GM21737 (cell line): Measurements from ENCODE around the gene IDH2.

Source experiments
- ATAC-seq: cut with Tn5 transposase; IDR thresholded peaks from one replicate; pipeline ENCODE4 v1.9.1; 2021; ENCODE audit warnings: mild to moderate bottlenecking, moderate library complexity; ENCODE audit not compliant: unreplicated experiment

IDH2 gene

DNA sequence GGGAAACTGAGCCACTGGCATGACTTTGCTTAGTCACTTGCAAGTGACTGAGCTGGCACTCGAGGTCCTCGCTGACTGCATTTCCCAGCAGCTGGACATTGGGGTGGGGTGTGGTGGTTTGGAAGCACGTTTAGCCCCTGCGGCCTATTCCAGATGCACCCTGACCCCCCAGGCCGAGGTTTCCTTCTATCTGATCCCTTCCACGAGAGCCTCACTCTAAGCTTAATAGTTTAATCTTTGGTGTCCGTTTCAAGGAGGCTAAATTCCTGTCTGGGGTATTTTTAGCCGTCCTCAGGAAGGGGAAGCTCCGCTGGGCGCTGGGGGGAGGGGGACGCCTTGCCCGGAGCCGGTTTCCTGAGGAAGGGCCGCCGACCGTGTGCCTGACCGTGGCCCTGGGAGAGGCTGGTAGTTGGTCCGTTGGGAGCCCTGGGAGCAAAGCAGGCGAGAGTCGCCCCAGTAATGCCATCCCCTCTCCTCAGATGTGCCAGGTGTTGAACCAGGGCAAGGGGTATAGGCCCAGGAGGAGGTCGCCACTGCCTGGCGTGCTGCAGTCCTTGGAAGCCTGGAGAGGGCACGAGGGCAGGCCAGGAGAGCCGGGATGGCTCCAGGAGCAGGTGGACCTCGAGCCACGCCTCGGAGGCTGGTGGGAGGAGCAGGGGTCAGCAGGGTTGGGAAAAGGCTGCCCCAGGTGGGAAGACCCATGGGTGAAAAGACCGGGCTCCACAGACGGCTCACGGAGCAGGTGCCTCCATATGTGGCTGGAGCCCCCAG is 37.2 kb downstream of the IDH2 start:
- ATAC-seq = no peak

DNA sequence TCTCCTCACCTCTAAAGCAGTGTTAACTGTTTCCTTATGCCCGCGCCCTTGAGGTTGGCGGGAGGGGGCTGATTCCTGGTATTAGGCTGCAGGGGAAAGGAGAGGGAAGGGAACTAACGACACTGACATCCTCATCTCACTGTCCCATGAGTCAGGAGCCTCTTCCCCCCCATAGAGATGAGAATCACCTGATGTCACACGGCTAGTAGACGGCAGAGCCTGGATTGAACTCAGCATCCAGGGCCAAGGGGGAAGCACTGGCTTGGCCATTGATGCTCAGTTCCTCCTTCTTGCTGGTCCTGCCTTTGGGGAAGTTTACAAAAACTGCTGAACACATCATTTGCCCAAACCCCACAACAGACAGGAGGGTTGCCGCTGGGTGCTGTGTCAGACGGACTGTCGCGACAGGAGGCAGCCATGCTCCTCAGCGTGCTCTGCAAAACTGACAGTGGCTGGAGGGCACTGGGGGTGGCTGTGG is 38.5 kb downstream of the IDH2 start:
- ATAC-seq = no peak

- no peak for ATAC-seq
These were observed 39.1 kb downstream of the IDH2 start for GRCh38 chr15:90062973-90063769.

GRCh38 chr15:90062462-90062932 is 39.8 kb downstream of the IDH2 start:
- no peak for ATAC-seq

DNA sequence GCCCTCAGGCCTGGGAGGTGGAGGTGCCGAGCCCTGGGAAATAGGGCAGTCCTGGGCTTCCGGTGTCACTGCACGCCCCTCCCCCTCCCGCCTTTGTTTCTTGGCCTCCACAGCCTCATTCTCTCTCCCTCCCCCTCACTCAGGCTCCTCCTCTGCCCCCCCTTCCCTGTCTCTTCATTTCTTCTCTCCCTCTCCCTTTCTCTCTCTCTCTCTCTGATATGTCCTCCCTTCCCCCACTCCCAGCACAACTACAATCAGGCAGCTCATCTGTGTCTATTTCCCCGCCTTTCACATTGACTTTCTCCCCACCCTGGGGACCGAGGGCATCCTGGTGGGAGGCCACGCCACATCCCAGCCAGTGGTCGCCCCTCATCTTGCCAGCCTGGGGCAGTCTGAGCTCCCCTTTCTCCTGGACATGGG is 40.2 kb downstream of the IDH2 start:
- ATAC-seq = no peak

- ATAC-seq = no peak
These were observed 41.5 kb downstream of the IDH2 start for GRCh38 chr15:90060797-90061196.

DNA sequence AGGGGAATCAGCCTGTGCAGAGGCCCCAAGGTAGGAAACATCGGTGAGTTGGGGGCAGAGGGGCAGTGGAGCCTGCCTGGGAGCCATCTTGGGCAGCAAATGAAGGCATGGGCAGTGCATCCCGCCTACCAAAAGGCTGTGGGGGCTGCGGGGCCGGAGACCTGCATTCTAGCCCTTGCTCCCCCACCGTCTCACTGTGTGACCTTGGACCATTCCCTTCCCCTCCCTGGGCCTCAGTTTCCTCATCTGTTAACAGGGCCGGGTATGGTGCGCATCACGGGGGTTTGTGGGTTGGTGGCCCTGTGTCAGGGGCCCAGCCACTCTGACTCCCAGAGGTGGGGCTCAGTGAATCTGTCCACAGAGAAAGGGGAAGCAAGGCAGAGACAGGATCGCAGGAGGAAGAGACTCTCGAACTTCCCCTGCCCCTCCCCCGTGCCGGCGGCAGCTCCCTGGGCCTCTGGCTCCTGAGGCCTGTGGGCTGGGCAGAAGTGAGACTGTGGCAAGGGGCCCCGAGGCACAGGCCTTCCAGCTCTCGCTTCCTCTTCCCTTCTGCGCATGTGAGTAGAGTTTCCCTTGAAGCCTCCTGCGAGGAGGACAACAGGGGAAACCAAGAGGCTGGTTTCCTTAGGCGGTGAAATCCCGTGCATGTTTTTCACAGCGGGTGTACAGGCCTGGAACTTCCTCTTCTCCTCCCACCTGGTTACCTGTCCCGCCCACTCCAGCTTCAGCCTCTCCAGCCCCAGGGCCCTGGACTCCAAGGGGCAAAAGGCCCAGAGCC is 42.9 kb downstream of the IDH2 start:
- peak; percentile 85 for ATAC-seq

GRCh38 chr15:90058775-90059174 is 43.5 kb downstream of the IDH2 start:
- no peak for ATAC-seq

GRCh38 chr15:90058308-90058707 is 44.0 kb downstream of the IDH2 start:
- peak; percentile 31 for ATAC-seq

- ATAC-seq = no peak
These were observed 45.7 kb downstream of the IDH2 start for GRCh38 chr15:90056529-90056928.

DNA sequence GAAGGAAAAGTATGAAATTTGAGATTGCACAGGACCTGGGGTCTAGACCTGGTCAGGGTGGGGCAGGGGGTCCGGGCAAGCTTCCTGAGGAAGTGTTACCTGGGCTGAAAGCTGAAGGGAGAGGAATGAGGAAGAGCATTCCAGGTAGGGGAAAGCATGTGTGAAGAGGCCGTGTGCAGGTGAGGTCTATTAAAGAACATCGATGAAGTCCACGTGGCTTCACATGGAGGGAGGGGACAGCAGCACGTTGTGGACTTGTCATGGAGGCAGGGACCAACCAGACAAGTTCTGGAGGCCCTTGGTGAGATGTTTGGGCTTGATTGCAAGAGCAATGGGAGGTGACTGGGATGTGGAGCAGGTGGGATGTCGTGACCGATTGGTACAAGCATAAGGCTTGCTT is 47.1 kb downstream of the IDH2 start:
- ATAC-seq = no peak

GRCh38 chr15:90054618-90055097 is 47.6 kb downstream of the IDH2 start:
- ATAC-seq = no peak

DNA sequence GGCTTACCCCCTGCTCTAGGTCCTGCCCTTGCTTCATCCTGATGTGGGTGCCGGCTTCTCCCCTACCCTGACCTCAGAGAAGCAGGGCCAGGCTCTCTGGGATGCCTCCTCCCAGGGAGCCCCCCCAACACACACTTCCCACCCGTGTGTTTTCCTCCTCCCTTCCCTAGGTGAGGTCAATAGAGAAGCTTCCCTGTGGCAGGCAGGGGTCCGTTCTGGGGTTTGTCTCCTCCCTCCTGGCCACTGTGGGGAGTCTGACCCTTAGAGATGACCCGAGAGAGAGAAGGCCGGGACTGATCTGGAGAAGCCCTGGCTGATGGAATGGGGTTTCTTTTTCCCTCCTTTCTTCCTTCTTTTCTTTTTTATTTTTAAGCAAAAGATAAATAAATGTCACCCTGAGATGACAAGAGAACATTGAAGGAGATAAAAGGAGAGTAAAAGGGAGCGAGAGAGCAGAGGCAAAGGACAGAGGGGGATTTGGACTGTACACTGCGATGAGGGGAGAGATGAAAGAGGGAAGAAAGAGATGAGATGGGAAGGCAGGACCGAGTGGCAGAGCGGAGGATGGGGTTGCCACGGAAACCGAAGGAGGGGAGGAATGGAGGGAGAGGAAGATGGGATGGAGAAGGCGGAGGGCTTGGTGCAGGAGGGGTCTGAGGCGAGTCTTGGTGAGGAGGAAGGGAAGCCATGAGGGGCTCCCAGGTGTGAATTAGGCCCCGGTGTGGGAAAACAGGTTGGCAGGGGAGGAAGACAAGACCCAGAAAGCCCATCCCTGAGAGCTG is 48.4 kb downstream of the IDH2 start:
- no peak for ATAC-seq

DNA sequence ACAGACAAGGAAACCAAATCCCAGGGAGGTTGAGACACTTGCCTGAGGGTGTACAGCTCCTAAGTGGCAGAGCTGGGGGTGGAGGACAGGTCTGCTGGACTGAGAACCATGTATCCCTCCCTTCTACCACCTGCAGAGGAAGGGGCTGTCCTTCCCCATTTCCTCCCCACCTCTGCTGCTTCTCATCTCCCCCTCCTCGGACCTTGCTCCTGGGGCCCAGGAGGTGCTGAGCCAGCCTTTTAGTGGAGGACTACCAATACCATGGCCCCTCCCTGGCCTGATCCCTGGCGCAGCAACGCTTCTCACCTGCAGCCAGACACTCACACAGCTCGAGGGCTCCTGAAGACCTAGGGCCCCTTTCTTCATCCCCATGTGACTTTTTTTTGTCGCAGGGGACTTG is 50.4 kb downstream of the IDH2 start:
- no peak for ATAC-seq

DNA sequence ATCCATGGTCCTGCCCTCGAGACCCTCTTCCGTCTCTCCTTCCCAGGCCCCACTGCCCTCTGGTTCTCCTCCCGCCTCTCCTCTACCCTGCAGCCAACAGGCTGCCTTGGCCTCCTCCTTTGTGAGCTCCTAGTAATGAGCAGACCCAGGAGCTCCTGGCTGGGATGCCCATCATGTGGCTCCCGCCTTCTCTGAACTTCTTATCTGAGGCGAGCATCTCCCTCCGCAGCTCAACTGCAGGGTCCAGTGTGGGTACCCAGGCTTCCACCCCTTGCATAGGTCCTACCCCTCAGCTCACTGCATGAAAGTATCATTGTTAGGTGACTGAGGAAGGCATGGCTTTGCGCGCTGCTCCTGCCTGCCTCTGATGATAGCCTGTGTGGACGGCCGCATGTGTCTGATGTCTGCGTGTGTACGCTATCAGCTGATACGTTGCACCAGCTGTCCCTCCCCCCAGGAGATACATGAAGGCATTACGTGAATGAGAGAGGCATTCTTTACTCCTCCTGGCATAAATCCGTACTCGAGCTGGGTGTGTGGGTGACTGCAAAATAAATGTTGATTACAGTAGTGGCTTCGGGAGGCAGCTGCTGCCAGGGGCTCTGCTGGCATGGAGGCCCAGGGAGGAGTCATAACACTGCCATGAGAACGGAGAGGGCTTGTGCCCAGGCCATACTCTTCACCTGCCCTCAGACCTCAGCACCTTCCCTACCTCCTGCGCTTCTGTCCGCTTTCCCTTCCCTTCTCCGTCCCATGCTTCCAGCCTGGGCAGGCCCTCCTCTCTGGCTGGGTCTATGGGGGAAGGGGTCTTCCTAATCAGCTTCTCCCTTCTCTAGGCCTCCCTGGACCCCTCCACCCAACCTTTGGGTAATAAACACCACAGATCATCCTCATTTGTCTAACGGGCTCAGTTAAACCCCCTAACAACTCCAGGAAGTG is 52.3 kb downstream of the IDH2 start:
- ATAC-seq = no peak

DNA sequence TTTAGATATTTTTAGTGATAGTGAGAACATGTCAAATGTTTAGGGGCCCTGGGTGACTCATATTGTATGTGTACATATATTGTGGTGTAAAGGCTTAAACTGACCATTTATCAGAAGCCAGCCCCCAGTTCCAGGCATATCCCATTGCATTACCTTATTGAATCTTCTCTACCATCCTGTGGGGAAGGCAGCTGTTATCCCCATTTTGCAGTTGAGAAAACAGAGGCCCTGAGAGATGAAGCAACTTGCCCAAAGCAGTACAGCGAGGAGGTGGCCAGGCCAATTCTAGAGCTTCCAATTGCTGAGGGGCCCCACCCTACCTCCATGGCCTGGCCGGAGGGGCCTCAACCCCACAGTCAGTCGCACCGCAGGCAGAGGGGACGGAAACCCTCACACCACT is 53.2 kb downstream of the IDH2 start:
- no peak for ATAC-seq

DNA sequence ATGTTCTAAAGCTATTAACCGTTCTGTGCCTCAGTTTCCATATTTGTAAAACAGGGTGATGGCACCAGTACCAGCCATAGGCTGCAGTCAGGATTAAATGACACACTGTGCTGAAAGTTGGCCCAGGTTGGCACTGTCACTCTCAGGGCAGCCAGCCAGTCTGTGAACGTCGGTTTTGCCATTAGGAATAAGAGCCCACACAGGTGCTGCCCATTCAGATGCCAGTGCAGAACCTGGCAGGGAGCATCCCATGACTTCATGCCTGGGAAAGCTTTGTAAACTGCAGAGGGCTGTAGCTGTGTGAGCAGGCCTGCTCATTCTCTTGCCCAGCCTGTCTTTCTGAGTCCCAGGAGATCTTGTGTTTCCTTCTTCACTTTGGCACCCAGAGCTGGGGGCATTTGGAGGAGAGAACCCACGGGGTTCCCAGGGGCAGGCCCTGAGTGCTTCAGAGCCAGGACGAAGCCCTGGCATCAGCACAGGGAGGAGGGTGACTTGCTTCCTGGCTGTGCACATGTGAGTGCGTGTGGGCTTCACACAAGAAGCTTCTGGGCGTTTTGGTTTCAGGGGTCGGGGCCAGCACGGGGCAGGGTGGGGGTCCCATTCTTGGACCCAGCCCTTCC is 54.2 kb downstream of the IDH2 start:
- ATAC-seq = no peak

DNA sequence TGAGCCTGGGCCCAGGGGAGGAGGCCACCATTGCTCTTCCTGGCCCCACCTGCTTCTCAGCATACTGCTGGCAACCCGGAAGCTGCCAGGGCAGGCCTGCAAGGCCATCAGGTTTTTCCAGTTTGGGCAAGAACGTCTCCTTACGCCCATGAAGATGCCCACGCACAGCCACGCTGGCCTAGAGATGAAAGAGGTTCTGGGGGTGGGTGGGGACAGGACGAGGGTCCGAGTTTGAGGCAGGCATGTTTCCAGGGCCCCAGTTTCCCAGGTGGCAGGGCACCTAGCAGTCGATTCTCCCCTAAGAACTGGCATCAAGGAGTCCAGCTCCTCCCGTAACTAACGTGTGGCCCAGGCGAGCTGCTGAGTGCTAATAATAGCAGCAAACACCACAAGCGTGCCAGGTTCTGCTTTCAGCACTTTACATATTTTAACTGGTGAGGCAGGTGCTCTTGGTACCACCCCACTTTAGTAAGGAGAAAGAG is 55.3 kb downstream of the IDH2 start:
- no peak for ATAC-seq

GRCh38 chr15:90046289-90046688 is 56.0 kb downstream of the IDH2 start:
- no peak for ATAC-seq
